H7 (cell line): ENCODE measurements around the gene MAML2. TPM values are rescaled to one million over a fixed set of nuclear protein-coding genes. Genes with fewer than 3 reads are reported as not detected.

Source experiments
- DNase-seq: peaks from one replicate; pipeline ENCODE4 v3.0.0; 2012
- H3K27me3 ChIP-seq: 2 replicates; pipeline ENCODE4 v1.6.0; 2011; ENCODE audit warnings: mild to moderate bottlenecking, low read length; ENCODE audit not compliant: control insufficient read depth, insufficient read depth
- H3K36me3 ChIP-seq: replicated peaks from 2 replicates; pipeline ENCODE4 v1.5.1; 2011; ENCODE audit warnings: low read length; ENCODE audit not compliant: control insufficient read depth, insufficient read depth
- H3K4me3 ChIP-seq: 2 replicates; pipeline ENCODE4 v1.5.1; 2011; ENCODE audit warnings: low read depth, mild to moderate bottlenecking, control low read depth, low read length, moderate library complexity; ENCODE audit not compliant: insufficient read depth
- total RNA-seq: library from RNA; depleted of rRNA; stranded (reverse); fragments of >200 nt; shearing (Covaris generic); gene quantifications from 2 replicates; pipeline ENCODE4 v1.2.3, GENCODE V29; 2014

MAML2 gene
- total RNA-seq, 1 experiment from 2014 or later, result 3.6 TPM

- Histone ChIP-seq H3K27me3 (no peaks in the 10 kb centered on the region), H3K36me3 (no peaks in the 10 kb centered on the region), H3K4me3 (no peak overlapping the region)
- DNase-seq, result no peak
Observed at GRCh38 chr11:96331699-96332116, 11.3 kb downstream of the MAML2 start.

DNA sequence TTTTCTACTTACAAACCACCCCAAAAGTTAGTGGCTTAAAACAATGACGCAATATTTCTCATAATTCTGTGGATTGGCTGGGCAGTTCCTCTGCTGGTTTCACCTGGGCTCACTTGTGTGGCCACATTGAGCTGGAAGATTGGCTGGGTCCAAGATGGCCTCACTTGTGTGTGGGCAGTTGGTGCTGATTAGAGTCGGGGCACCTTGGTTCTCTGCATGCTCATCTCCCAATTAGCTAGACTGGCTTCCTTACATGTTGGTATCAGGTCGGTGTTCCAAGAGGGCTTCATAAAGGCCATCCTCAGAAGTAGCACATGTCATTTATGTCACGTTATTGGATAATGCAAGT is 12.5 kb downstream of the MAML2 start:
- DNase-seq, result no peak
- no peaks in the 10 kb centered on the region for H3K36me3 ChIP-seq
- H3K27me3 ChIP-seq, result no peaks in the 10 kb centered on the region
- H3K4me3 ChIP-seq, result no peak overlapping the region

- H3K27me3 ChIP-seq, result no peaks in the 10 kb centered on the region
- no peaks in the 10 kb centered on the region for H3K36me3 ChIP-seq
- no peak overlapping the region for H3K4me3 ChIP-seq
- no peak for DNase-seq
Observed at GRCh38 chr11:96329855-96330510, 13.0 kb downstream of the MAML2 start.

DNA sequence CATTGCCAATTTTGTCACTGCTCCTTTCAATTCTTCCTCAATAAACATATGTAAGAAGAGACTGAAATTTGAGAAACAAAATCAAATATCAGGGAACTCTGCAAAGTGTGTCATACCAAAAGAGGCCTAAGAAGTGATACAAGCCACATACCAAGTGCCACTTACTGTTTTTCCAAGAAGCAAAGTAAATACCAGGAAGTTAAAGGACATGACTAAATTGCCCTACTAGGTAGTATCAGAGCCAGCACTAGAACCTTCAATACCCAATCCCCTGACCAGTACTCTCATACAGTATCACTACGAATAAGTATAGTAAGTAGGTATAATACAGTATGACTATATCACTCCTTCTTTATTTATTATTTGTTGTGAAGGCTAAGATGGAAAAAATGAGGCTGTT is 13.6 kb downstream of the MAML2 start:
- Histone ChIP-seq H3K36me3 (no peaks in the 10 kb centered on the region), H3K27me3 (no peaks in the 10 kb centered on the region), H3K4me3 (no peak overlapping the region)
- no peak for DNase-seq

GRCh38 chr11:96328395-96329010 is 14.5 kb downstream of the MAML2 start:
- Histone ChIP-seq H3K27me3 (no peaks in the 10 kb centered on the region), H3K36me3 (no peaks in the 10 kb centered on the region), H3K4me3 (no peak overlapping the region)
- no peak for DNase-seq

- H3K36me3 ChIP-seq, result no peaks in the 10 kb centered on the region
- H3K27me3 ChIP-seq, result no peaks in the 10 kb centered on the region
- no peak overlapping the region for H3K4me3 ChIP-seq
- no peak for DNase-seq
Observed at GRCh38 chr11:96326959-96327358, 16.0 kb downstream of the MAML2 start.

DNA sequence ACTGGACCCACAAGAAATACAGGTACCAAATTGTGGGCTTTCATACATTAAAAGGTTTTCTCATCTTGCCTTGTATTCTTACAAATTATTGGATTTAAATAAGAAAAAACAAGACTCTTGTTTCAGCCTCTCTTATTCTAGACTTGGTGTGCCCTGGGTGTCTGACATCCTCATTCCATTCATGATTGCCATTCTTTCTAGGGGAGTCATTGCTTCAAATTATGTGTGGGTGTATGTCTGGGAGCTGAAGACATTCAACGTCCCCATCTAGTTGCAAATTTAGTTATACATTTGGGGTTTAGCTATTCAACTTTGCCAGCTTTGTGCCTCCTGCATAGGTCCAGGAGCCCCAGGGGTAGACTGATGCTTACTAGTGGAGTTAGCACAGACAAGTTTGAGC is 18.1 kb downstream of the MAML2 start:
- Histone ChIP-seq H3K27me3 (no peaks in the 10 kb centered on the region), H3K4me3 (no peak overlapping the region), H3K36me3 (no peaks in the 10 kb centered on the region)
- no peak for DNase-seq

GRCh38 chr11:96323642-96323985 is 19.4 kb downstream of the MAML2 start:
- H3K4me3 ChIP-seq, result no peak overlapping the region
- DNase-seq, result no peak
- H3K27me3 ChIP-seq, result no peaks in the 10 kb centered on the region
- no peaks in the 10 kb centered on the region for H3K36me3 ChIP-seq

DNA sequence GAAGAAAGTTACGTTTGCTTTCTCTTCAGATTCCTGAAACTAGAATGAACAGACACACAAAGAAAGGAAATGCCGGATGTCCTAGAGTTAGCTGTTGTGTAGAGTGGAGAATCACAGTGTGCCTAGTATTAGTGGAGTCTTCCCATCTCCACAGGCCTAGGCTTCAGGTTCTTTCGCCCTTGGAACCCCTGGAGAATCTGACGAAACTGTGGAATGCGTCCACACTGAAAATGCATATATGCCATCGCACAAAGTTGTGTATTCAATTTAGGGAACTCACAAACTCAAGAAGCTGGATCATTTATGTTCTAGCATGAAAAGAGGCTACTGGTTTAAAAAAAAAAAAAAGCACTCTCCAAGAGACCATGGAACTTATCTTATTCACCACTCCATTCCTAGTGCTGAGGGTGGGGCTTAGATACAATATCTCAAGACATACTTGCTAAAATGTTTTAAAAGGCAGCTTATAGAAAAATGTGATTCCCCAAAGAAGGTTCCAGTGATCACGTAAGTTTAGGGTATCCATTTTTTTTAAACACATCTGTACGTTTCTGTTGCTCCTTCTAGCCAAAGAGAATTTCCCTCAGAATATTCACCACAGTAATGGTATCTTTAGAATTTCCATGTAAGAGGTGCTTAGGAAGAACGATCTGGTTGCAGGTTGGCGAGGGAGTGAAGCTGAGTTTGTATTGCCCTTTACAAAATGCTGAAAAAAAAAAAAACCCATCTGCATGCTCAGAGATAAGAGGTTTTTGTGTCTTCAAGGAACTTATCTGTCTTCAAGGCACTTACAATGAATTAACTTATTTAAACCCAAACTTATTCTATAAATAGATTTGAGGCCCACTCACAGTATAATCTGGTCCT is 20.0 kb downstream of the MAML2 start:
- Histone ChIP-seq H3K4me3 (no peak overlapping the region), H3K27me3 (no peaks in the 10 kb centered on the region), H3K36me3 (no peaks in the 10 kb centered on the region)
- DNase-seq, result no peak

DNA sequence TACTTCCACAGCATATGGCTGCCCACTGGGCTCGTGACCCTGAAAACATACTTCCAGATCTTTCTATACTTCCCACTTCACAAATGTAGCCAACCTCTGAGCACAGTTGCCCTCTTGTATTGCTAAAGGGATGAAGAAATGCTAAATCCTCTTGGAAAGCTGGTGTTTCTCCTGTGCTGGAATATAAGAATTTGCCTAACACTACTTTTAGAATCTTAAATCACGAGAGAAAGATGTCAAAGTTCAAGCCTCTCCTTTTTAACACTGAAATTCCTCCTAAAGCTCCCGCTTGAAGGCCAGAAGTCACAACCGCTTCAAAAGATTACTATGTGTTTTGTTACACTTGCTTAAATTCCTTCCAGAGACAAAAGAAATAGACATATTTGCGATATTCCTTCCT is 21.9 kb downstream of the MAML2 start:
- Histone ChIP-seq H3K27me3 (no peaks in the 10 kb centered on the region), H3K36me3 (no peaks in the 10 kb centered on the region), H3K4me3 (no peak overlapping the region)
- DNase-seq, result no peak

DNA sequence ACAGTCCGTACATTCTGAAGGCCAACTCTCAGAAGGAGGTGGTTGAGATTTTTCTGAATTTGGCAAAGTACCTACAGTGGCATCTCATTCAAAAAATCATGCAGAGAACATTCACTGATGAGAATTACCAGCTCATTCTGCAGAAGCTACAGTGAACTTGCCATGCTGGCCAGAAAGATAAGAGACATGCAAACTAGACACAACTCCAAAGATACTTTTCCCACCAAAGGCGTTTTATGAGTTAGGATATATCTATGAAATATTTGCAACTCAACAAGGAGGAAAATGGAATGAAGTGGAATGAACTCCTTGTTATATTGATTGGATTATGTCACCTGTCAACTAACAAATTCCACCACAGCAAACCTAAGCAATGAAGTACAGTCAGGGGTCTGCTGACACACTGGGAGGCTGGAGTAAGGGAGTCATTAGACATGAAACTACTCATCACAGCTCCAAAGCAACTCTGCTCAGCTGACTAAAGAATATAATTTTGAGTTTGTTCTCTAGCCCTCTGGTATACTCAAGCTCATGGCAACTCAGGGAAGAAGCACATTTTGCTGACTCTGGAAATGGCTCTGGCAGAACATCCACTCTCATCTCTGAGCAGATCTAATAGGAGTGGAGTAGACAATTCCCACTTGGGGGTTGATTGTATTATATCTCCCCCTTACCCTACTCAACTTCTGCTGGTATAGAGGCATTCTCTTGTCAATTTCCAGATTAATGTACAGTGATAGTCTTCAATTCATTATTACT is 22.9 kb downstream of the MAML2 start:
- no peak overlapping the region for H3K4me3 ChIP-seq
- DNase-seq, result no peak
- no peaks in the 10 kb centered on the region for H3K27me3 ChIP-seq
- H3K36me3 ChIP-seq, result no peaks in the 10 kb centered on the region

GRCh38 chr11:96318850-96319249 is 24.1 kb downstream of the MAML2 start:
- H3K27me3 ChIP-seq, result no peaks in the 10 kb centered on the region
- no peak overlapping the region for H3K4me3 ChIP-seq
- DNase-seq, result no peak
- no peaks in the 10 kb centered on the region for H3K36me3 ChIP-seq

DNA sequence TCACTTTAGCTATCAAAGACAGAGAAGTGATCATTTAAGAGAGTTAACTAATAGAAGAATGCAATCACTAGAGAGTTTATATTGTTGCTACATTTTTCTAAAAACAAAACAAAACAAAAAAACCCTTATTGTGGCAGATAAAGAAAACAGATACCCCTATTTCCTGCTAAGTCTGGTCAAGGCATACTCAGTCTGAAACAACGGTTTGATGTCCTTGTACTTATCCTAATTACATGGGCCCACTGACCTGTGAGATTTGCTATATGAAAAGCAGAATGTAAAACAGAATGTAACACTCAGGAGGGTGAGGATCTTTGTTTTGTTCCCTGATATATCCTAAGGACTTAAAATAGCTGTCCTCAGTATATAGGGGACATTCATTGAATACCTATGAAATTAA is 24.6 kb downstream of the MAML2 start:
- no peak for DNase-seq
- no peak overlapping the region for H3K4me3 ChIP-seq
- H3K36me3 ChIP-seq, result no peaks in the 10 kb centered on the region
- H3K27me3 ChIP-seq, result no peaks in the 10 kb centered on the region

- no peak for DNase-seq
- Histone ChIP-seq H3K27me3 (no peaks in the 10 kb centered on the region), H3K36me3 (no peaks in the 10 kb centered on the region), H3K4me3 (no peak overlapping the region)
Observed at GRCh38 chr11:96317985-96318384, 25.0 kb downstream of the MAML2 start.
